K562 (cell line): ENCODE results near the gene GABBR1.

Source experiments
- ETV5 ChIP-seq: sonication (generic); formaldehyde crosslinking; IDR thresholded peaks from 2 replicates; pipeline ENCODE4 v1.4.0; 2020; ENCODE audit warnings: low read depth, mild to moderate bottlenecking, missing genetic modification reagents
- FOSL1 ChIP-seq: fragments of 200-800 bp; sonication (Bioruptor generic); conservative IDR thresholded peaks from 2 replicates; pipeline ENCODE4 v1.6.1; 2016; ENCODE audit warnings: missing genetic modification characterization, missing compliant biosample characterization
- MYBL2 ChIP-seq, 2 experiments: fragments of 450-650 bp in 1 of 2; sonication (generic) in 1 of 2; formaldehyde crosslinking in 1 of 2; IDR thresholded peaks; 2 replicates each; pipeline versions ENCODE4 v1.6.1 to v1.8.1; 2017 to 2022; ENCODE audit warnings: borderline replicate concordance in 1 of 2, inconsistent platforms in 1 of 2, low read depth in 1 of 2, mild to moderate bottlenecking in 1 of 2, missing genetic modification reagents in 1 of 2, moderate library complexity in 1 of 2
- TF ChIP-seq, protein P1 (sequence below): fragments of 250-450 bp; sonication (Bioruptor Pico); IDR thresholded peaks from 2 replicates; pipeline ENCODE4 v1.5.0; 2022; ENCODE audit warnings: mild to moderate bottlenecking

DNA sequence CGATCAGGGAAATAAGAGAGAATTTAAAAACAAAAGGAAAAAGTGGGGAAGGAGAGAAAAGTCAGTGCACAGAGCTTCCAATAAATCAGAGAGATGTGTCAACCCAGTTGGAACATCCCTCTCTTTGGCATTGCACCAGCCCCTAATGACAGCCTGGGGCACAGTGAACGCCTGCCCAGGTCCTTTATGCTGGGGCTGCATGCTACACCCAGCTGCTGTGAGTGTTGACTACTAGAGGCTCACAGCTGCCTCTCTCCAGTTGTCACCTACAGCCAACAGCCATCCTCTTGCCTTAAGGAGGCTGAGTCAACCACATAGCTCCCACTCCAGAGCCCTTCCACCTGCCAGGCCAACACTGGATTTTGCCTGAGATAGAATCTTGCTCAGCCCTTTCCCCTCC, 29.1 kb downstream of the GABBR1 start:
- no peak for TF ChIP-seq FOSL1 (tag)
- TF ChIP-seq, protein P1, sequence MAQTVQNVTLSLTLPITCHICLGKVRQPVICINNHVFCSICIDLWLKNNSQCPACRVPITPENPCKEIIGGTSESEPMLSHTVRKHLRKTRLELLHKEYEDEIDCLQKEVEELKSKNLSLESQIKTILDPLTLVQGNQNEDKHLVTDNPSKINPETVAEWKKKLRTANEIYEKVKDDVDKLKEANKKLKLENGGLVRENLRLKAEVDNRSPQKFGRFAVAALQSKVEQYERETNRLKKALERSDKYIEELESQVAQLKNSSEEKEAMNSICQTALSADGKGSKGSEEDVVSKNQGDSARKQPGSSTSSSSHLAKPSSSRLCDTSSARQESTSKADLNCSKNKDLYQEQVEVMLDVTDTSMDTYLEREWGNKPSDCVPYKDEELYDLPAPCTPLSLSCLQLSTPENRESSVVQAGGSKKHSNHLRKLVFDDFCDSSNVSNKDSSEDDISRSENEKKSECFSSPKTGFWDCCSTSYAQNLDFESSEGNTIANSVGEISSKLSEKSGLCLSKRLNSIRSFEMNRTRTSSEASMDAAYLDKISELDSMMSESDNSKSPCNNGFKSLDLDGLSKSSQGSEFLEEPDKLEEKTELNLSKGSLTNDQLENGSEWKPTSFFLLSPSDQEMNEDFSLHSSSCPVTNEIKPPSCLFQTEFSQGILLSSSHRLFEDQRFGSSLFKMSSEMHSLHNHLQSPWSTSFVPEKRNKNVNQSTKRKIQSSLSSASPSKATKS (CRISPR knock-in tag): no peak
- TF ChIP-seq ETV5 (CRISPR knock-in tag): no peak
- no peak for TF ChIP-seq MYBL2 (IDR thresholded peaks at IDR 0.05; ENCODE audit: low read depth)
- TF ChIP-seq MYBL2 (CRISPR knock-in tag; IDR thresholded peaks at IDR 0.05; ENCODE audit: borderline replicate concordance): no peak
